Measurements from ENCODE around the gene PACSIN3. TPM values are rescaled to one million over a fixed set of nuclear protein-coding genes. Genes with fewer than 3 reads are reported as not detected.
A peak's percentile ranks its signal among the peaks of the same experiment; 100 is the strongest.

PACSIN3 gene
- total and polyA plus RNA-seq, 8 donors, result 16.5 to 39.9 (median 29.6) TPM

GRCh38 chr11:47132981-47133380 lies 53.3 kb downstream of the PACSIN3 start:
- ATAC-seq (peak in 1 of 4 donors; percentile 27), FAIRE-seq (no peak), DNase-seq (no peak)
- WGBS, 2 donors, result 44 to 54% methylated on average over 1 of the region's 1 CpG
- intact Hi-C loops (cut with DNase I), result no loop called here
- Histone ChIP-seq H3K27me3 (no peaks in the 10 kb centered on the region), H3K36me3 (no peaks in the 10 kb centered on the region), H3K27ac (peak overlapping the region; percentile 1 to 50 (median 30)), H3K4me1 (peaks cover 38 to 52% (median 39%) of the 10 kb centered on the region in 3 donors), H3K9me3 (no peaks in the 10 kb centered on the region), H3K4me3 (no peak overlapping the region)
- no peak for TF ChIP-seq CTCF (IDR thresholded peaks at IDR 0.05)

GRCh38 chr11:47132490-47132889 lies 53.7 kb downstream of the PACSIN3 start:
- H3K36me3 ChIP-seq, result no peaks in the 10 kb centered on the region
- intact Hi-C loops (cut with DNase I), result no loop called here
- TF ChIP-seq CTCF (IDR thresholded peaks at IDR 0.05), result no peak
- ATAC-seq (peak; percentile 77 to 87 (median 86)), FAIRE-seq (no peak), DNase-seq (peak in 3 of 6 donors; percentile 61 to 78 (median 78))
- H3K27ac ChIP-seq, result peak overlapping the region in 3 of 4 donors; percentile 1 to 62 (median 50)
- no peaks in the 10 kb centered on the region for H3K9me3 ChIP-seq
- H3K4me3 ChIP-seq, result no peak overlapping the region
- peaks cover 38 to 57% (median 43%) of the 10 kb centered on the region in 3 donors for H3K4me1 ChIP-seq
- H3K27me3 ChIP-seq, result no peaks in the 10 kb centered on the region

- ATAC-seq (no peak), FAIRE-seq (no peak), DNase-seq (no peak)
- H3K27ac ChIP-seq, result peak overlapping the region in 3 of 4 donors; percentile 18 to 62 (median 42)
- intact Hi-C loops (cut with DNase I), result no loop called here
- H3K27me3 ChIP-seq, result no peaks in the 10 kb centered on the region
- 96% methylated on average over 2 of the region's 2 CpGs for WGBS, 2 donors
- peaks cover 45 to 68% (median 47%) of the 10 kb centered on the region in 3 donors for H3K4me1 ChIP-seq
- no peak overlapping the region for H3K4me3 ChIP-seq
- no peak for TF ChIP-seq CTCF (IDR thresholded peaks at IDR 0.05)
- H3K36me3 ChIP-seq, result no peaks in the 10 kb centered on the region
- H3K9me3 ChIP-seq, result no peaks in the 10 kb centered on the region
These were observed 55.1 kb downstream of the PACSIN3 start for GRCh38 chr11:47131136-47131535.

GRCh38 chr11:47130543-47130942 lies 55.7 kb downstream of the PACSIN3 start:
- FAIRE-seq, result no peak
- Histone ChIP-seq H3K4me1 (peaks cover 45 to 72% (median 47%) of the 10 kb centered on the region in 3 donors), H3K4me3 (no peak overlapping the region), H3K27me3 (no peaks in the 10 kb centered on the region), H3K9me3 (no peaks in the 10 kb centered on the region), H3K36me3 (no peaks in the 10 kb centered on the region), H3K27ac (peak overlapping the region in 3 of 4 donors; percentile 18 to 62 (median 42))
- intact Hi-C loops (cut with DNase I), result no loop called here
- DNase-seq, result peak in 2 of 6 donors; percentile 69 to 75
- WGBS, 2 donors, result 42 to 50% methylated on average over 3 of the region's 3 CpGs
- ATAC-seq, result peak; percentile 59 to 72 (median 68)
- no peak for TF ChIP-seq CTCF (IDR thresholded peaks at IDR 0.05)

Small RNA genes within 50 kb of the gene (microRNA-seq; reads per million reads assigned to microRNA genes)
- gene MIR6745, result 0 reads per million in 2 donors

Other genes starting within 250 kb of the PACSIN3 start
- gene CSTPP1, start 249.7 kb downstream of the PACSIN3 start, total RNA-seq, result 10 to 100 TPM in 4 of 6 donors, 1 to 10 TPM in 2; 9.7 to 23.6 (median 12.2) TPM
- 10 to 100 TPM; 14.9 to 21.3 TPM for gene CSTPP1, start 249.7 kb downstream of the PACSIN3 start, polyA plus RNA-seq
- gene ARFGAP2, start 9.6 kb downstream of the PACSIN3 start, total RNA-seq, result 10 to 100 TPM; 40.1 to 67.5 (median 61.4) TPM
- 10 to 100 TPM; 73.1 to 78.9 TPM for gene ARFGAP2, start 9.6 kb downstream of the PACSIN3 start, polyA plus RNA-seq
- gene DDB2, start 28.5 kb upstream of the PACSIN3 start, total RNA-seq, result 10 to 100 TPM in 5 of 6 donors, 1 to 10 TPM in 1; 10.0 to 46.2 (median 20.0) TPM
- 10 to 100 TPM; 31.2 to 45.9 TPM for gene DDB2, start 28.5 kb upstream of the PACSIN3 start, polyA plus RNA-seq
- gene ACP2, start 62.4 kb upstream of the PACSIN3 start, total RNA-seq, result 10 to 100 TPM; 22.5 to 38.1 (median 29.7) TPM
- gene ACP2, start 62.4 kb upstream of the PACSIN3 start, polyA plus RNA-seq, result 10 to 100 TPM; 40.4 to 53.6 TPM
- gene NR1H3, start 71.6 kb upstream of the PACSIN3 start, total RNA-seq, result 10 to 100 TPM in 5 of 6 donors, 1 to 10 TPM in 1; 8.9 to 24.0 (median 15.2) TPM
- gene NR1H3, start 71.6 kb upstream of the PACSIN3 start, polyA plus RNA-seq, result 10 to 100 TPM; 54.9 to 60.0 TPM
- 10 to 100 TPM; 15.0 to 36.9 (median 20.0) TPM for gene MADD, start 83.7 kb upstream of the PACSIN3 start, total RNA-seq
- 10 to 100 TPM; 22.0 to 35.5 TPM for gene MADD, start 83.7 kb upstream of the PACSIN3 start, polyA plus RNA-seq
- gene MYBPC3, start 166.3 kb upstream of the PACSIN3 start, total RNA-seq, result 1 to 10 TPM in 1 of 6 donors, under 1 TPM in 3, not detected in 2; 0.06 to 1.0 (median 0.09) TPM
- under 1 TPM; 0.14 to 0.23 TPM for gene MYBPC3, start 166.3 kb upstream of the PACSIN3 start, polyA plus RNA-seq
- gene SPI1, start 192.1 kb upstream of the PACSIN3 start, total RNA-seq, result 10 to 100 TPM in 2 of 6 donors, 1 to 10 TPM in 4; 1.0 to 24.2 (median 4.5) TPM
- gene SPI1, start 192.1 kb upstream of the PACSIN3 start, polyA plus RNA-seq, result 1 to 10 TPM; 4.7 to 7.6 TPM
- gene SLC39A13, start 222.2 kb upstream of the PACSIN3 start, total RNA-seq, result 10 to 100 TPM; 14.6 to 28.5 (median 19.3) TPM
- gene SLC39A13, start 222.2 kb upstream of the PACSIN3 start, polyA plus RNA-seq, result 10 to 100 TPM; 52.6 to 55.6 TPM
- gene PSMC3, start 240.0 kb upstream of the PACSIN3 start, total RNA-seq, result 10 to 100 TPM; 37.4 to 59.4 (median 50.3) TPM
- 10 to 100 TPM; 55.0 to 67.5 TPM for gene PSMC3, start 240.0 kb upstream of the PACSIN3 start, polyA plus RNA-seq